Effector memory CD8-positive, alpha-beta T cell (primary cell): Measurements from ENCODE around the gene CTBS.
"Not testable (repeated sequence)": the region's sequence is repeated elsewhere in the genome, so short reads cannot be mapped to it uniquely, and the experiment has no call there.

Experiments
- ATAC-seq: fragments of 150-1000 bp; cut with Tn5 transposase; replicated peaks from 2 replicates; pipeline ENCODE4 v1.10.0; 2021; ENCODE audit warnings: mild to moderate bottlenecking, moderate library complexity
- DNase-seq, 3 experiments: peaks; one replicate each; pipeline ENCODE4 v3.0.0; 2021
- H3K27ac Mint-ChIP-seq, 2 donors: one replicate each; pipeline ENCODE4 v1.8.0; 2022; ENCODE audit warnings: mild to moderate bottlenecking in 2 of 2, mixed read lengths in 2 of 2, moderate library complexity in 2 of 2
- H3K27me3 Mint-ChIP-seq, 2 donors: one replicate each; pipeline ENCODE4 v1.8.0; 2022; ENCODE audit warnings: mixed read lengths in 2 of 2
- H3K36me3 Mint-ChIP-seq: one replicate; pipeline ENCODE4 v1.8.0; 2022; ENCODE audit warnings: mild to moderate bottlenecking, moderate library complexity, mixed read lengths; ENCODE audit not compliant: insufficient read depth
- H3K4me1 Mint-ChIP-seq, 2 donors: one replicate each; pipeline ENCODE4 v1.8.0; 2022; ENCODE audit warnings: low read depth in 2 of 2, mixed read lengths in 2 of 2
- H3K4me3 Mint-ChIP-seq, 2 donors: one replicate each; pipeline ENCODE4 v1.8.0; 2022; ENCODE audit warnings: mild to moderate bottlenecking in 2 of 2, mixed read lengths in 2 of 2, moderate library complexity in 2 of 2
- H3K9me3 Mint-ChIP-seq, 2 donors: one replicate each; pipeline ENCODE4 v1.8.0; 2022; ENCODE audit warnings: mixed read lengths in 2 of 2

The CTBS gene

DNA sequence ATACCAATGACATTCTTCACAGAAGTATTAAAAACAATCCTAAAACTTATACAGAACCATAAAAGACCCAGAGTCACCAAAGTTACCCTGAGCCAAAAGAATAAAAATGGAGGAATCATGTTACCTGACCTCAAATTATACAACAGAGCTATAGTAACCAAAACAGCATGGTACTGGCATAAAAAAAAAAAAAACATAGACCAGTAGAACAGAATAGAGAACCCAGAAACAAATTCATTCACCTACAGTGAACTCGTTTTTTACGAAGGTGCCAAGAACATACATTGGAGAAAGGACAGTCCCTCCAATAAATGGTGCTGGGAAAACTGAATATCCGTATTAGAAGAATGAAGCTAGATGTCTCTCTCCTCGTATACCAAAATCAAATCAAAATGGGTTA lies 65.2 kb downstream of the CTBS start:
- peaks cover 15 to 16% of the 10 kb centered on the region in 2 donors for H3K4me1 Mint-ChIP-seq
- no peaks in the 10 kb centered on the region for H3K27me3 Mint-ChIP-seq
- ATAC-seq (no peak), DNase-seq (no peak)
- H3K27ac Mint-ChIP-seq = no peak overlapping the region
- no peak overlapping the region for H3K4me3 Mint-ChIP-seq
- peaks cover 16% of the 10 kb centered on the region for H3K36me3 Mint-ChIP-seq
- no peaks in the 10 kb centered on the region for H3K9me3 Mint-ChIP-seq

DNA sequence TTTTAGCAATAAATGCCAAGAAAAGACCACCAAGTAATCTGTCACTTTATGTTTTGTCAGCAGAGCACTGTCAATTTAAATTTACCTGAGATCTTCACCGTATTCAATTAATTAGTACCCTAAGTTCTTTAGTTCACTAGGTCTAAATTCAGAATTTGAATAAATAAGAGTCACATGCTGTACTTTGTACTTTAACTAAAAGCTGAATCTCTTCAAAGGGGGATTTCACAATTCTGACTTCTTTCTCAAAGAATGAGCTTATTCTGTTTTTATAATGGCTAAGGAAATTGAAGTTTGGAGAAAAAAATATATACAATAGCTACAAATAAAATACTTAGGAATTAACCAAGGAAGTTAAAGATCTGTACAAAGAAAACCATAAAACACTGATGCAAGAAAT lies 65.7 kb downstream of the CTBS start:
- H3K36me3 Mint-ChIP-seq = peaks cover 16% of the 10 kb centered on the region
- H3K4me1 Mint-ChIP-seq = peaks cover 16 to 21% of the 10 kb centered on the region in 2 donors
- no peaks in the 10 kb centered on the region for H3K27me3 Mint-ChIP-seq
- no peak for ATAC-seq
- no peak for DNase-seq
- H3K27ac Mint-ChIP-seq = no peak overlapping the region
- H3K4me3 Mint-ChIP-seq = no peak overlapping the region
- H3K9me3 Mint-ChIP-seq = no peaks in the 10 kb centered on the region

DNA sequence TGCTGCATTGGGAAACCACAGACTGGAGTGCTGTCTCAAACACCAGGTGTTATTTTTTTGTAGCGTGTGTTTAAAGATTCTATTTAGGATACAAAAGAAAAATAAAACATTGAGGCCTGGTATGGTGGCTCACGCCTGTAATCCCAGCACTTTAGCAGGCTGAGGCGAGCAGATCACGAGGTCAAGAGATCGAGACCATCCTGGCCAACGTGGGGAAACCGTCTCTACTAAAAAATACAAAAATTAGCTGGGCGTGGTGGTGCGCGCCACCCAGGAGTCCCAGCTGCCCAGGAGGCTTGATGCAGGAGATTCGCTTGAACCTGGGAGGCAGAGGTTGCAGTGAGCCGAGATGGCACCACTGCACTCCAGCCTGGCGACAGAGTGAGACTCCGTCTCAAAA lies 66.4 kb downstream of the CTBS start:
- not testable (repeated sequence) for H3K9me3 Mint-ChIP-seq, H3K27me3 Mint-ChIP-seq, DNase-seq, H3K27ac Mint-ChIP-seq, H3K4me3 Mint-ChIP-seq, ATAC-seq
- Mint-ChIP-seq H3K36me3 (peaks cover 16% of the 10 kb centered on the region), H3K4me1 (peaks cover 20 to 26% of the 10 kb centered on the region in 2 donors)

DNA sequence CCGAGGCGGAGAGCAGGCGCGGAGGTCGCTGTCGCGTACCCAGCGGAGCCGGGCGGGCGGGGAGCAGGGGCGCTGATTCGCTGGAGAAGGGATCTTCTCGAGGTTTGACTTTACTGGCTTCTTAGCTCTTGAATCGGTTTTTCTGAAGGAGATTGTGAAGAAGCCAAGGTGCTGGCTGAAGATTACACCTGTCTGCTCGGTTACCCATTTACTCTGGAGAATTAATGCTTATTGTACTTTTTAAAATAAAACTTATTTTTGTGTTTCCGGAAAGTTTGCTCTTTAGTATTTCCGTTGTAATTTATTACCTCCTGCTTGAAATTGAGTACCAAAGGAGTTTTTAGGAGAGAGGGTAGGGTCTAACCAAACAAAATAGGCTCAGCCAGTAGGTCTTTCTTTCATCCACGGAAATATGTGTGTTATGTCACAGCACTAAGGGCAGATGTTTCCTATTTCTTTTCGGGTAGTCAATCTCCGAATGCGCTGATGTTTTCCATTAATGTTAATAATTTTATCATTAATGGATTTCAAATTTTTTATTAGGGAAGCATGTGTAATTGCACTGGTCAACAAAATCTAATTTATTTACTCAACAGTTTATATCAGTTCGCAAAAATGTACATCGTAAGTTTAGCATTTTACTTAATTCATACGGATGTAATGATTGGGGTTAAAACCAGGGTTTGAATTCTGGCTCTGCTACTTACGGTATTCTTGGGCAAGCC lies 67.3 kb downstream of the CTBS start:
- peak overlapping the region; percentile 96 to 97 for H3K4me3 Mint-ChIP-seq
- no peak for DNase-seq
- no peak for ATAC-seq
- H3K9me3 Mint-ChIP-seq = no peaks in the 10 kb centered on the region
- peaks cover 16% of the 10 kb centered on the region for H3K36me3 Mint-ChIP-seq
- H3K27me3 Mint-ChIP-seq = no peaks in the 10 kb centered on the region
- peak overlapping the region; percentile 96 to 98 for H3K27ac Mint-ChIP-seq
- peaks cover 22 to 31% of the 10 kb centered on the region in 2 donors for H3K4me1 Mint-ChIP-seq

GRCh38 chr1:84506002-84506728 lies 68.1 kb downstream of the CTBS start, which contains the start of the genes GNG5 and SPATA1:
Gene GNG5, minus strand, starts transcription at chr1:84506581. Its CDS starts 490 bp downstream, at chr1:84506091.
Gene SPATA1, plus strand, starts transcription at chr1:84506386. Its CDS starts 9,974 bp downstream, at chr1:84516360.
- Mint-ChIP-seq H3K27ac (peak within 1 kb of the TSS; percentile 96 to 98), H3K4me3 (peak within 1 kb of the TSS; percentile 96 to 97), H3K4me1 (peaks cover 28 to 38% of the 10 kb centered on the region in 2 donors), H3K27me3 (no peaks in the 10 kb centered on the region), H3K36me3 (peaks cover 16% of the 10 kb centered on the region), H3K9me3 (no peaks in the 10 kb centered on the region)
- ATAC-seq (peak; percentile 88), DNase-seq (peak; percentile 92 to 96 (median 94))

DNA sequence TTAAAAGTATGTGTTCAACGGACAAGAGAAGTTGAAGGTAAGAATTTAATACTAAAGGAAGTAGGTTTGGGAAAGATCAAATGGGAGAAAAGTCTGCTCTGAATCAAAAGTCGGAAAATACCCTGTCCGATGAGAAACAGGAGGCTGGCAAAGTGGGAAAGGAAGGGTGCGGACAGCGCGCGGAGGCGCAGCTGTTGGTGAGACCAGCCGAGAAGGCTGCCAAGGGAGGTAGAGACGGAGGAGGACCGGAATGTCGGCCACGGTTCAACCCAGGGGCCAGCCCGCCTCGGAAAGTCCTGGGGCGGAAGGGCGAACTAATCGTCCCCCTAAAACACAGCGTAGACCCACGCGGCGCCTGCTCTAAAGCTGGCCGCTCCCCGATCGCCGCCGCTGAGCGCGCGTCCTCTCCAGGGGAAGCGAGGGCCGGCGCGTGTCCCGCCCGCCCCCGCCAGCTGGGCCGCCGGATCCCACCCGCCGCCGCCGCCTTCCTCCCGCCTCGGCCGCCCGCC lies 68.7 kb downstream of the CTBS start:
- no peaks in the 10 kb centered on the region for H3K27me3 Mint-ChIP-seq
- H3K4me3 Mint-ChIP-seq = peak overlapping the region; percentile 96 to 97
- peaks cover 18% of the 10 kb centered on the region for H3K36me3 Mint-ChIP-seq
- H3K9me3 Mint-ChIP-seq = no peaks in the 10 kb centered on the region
- H3K27ac Mint-ChIP-seq = peak overlapping the region; percentile 96 to 98
- DNase-seq (no peak), ATAC-seq (peak; percentile 42)
- H3K4me1 Mint-ChIP-seq = peaks cover 30 to 40% of the 10 kb centered on the region in 2 donors

DNA sequence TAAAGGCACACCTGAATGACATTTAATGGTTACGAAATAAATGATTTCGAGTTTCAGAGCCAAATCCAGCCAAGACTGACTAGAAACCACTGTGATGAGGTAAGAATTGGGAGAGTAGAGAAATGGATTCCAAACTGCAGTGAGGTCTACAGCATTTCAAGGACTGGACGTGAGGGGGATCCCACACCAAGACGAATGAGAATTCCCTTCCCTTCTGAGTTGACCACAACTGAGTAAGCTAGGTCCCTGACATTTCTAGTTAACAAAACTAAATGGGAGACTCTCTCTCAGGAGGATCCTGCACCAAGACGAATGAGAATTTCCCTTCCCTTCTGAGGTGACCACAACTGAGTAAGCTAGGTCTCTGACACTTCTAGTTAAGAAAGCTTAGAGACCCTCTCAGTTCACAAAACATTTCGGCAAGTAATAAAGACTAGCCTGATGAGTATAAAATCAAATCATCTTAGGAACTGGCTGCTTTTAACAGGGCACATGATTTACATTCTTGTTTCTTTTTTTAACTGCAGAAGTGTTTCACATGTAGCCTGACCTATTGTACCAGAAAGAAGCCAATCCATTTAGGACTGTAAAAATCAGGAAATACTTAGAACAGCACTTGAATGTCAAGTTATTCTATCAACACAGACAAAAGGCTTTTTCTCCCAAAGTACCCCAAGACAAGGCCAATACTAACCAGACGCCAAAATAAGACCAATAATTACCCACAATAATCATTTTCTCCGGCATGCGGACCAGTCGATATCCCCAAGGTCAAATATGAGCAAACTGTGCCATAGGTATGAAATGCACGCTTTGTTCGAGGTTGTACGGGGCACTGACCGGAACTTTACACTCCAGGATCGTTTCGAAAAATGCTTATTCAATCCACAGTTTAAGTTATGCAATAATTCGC lies 69.4 kb downstream of the CTBS start:
- Mint-ChIP-seq H3K9me3 (no peaks in the 10 kb centered on the region), H3K4me1 (peaks cover 30 to 45% of the 10 kb centered on the region in 2 donors), H3K27me3 (no peaks in the 10 kb centered on the region), H3K27ac (peak overlapping the region; percentile 96 to 98), H3K36me3 (peaks cover 26% of the 10 kb centered on the region), H3K4me3 (peak overlapping the region; percentile 96 to 97)
- DNase-seq (no peak), ATAC-seq (no peak)

- Mint-ChIP-seq H3K27ac (no peak overlapping the region), H3K4me3 (no peak overlapping the region), H3K9me3 (no peaks in the 10 kb centered on the region), H3K36me3 (peaks cover 41% of the 10 kb centered on the region), H3K4me1 (peaks cover 30 to 45% of the 10 kb centered on the region in 2 donors), H3K27me3 (no peaks in the 10 kb centered on the region)
- ATAC-seq = no peak
- no peak for DNase-seq
Measured at GRCh38 chr1:84502927-84503326, 71.3 kb downstream of the CTBS start.
